Fibroblast of lung (primary cell): ENCODE measurements around the gene ANGPTL2. TPM values are rescaled to one million over a fixed set of nuclear protein-coding genes. Genes with fewer than 3 reads are reported as not detected.

ENCODE experiments used
- DNase-seq, 2 donors: peaks; one replicate each; pipeline versions ENCODE4 v3.0.0 to v3.0.0-alpha.2; 2010; ENCODE audit warnings: low read depth in 2 of 2
- H2AFZ ChIP-seq: 2 replicates; pipeline ENCODE4 v1.5.1; 2012; ENCODE audit warnings: low read length, control low read depth, inconsistent platforms
- H3K27ac ChIP-seq: 2 replicates; pipeline ENCODE4 v1.5.1; 2011; ENCODE audit warnings: low read length, control low read depth; ENCODE audit not compliant: insufficient read depth
- H3K27me3 ChIP-seq: 2 replicates; pipeline ENCODE4 v1.5.1; 2011; ENCODE audit warnings: mild to moderate bottlenecking, low read length; ENCODE audit not compliant: control insufficient read depth, insufficient read depth
- H3K36me3 ChIP-seq: 2 replicates; pipeline ENCODE4 v1.5.1; 2011; ENCODE audit warnings: low read length; ENCODE audit not compliant: control insufficient read depth, insufficient read depth
- H3K4me1 ChIP-seq: 2 replicates; pipeline ENCODE4 v1.5.1; 2011; ENCODE audit warnings: low read length; ENCODE audit not compliant: control insufficient read depth, insufficient read depth; ENCODE audit errors: extremely low read depth
- H3K4me2 ChIP-seq: 2 replicates; pipeline ENCODE4 v1.5.1; 2011; ENCODE audit warnings: low read length, control low read depth; ENCODE audit not compliant: insufficient read depth; ENCODE audit errors: extremely low read depth
- H3K4me3 ChIP-seq, 4 experiments: fragments of 200-600 bp in 1 of 4; sonication (generic) in 1 of 4; replicated peaks in 1 of 4; 2 replicates each; pipeline ENCODE4 v1.5.1; 2011 to 2016; ENCODE audit warnings: low read length in 4 of 4, low read depth in 3 of 4, mild to moderate bottlenecking in 3 of 4, control low read depth in 2 of 4, inconsistent platforms in 1 of 4, mixed read lengths in 1 of 4; ENCODE audit not compliant: insufficient read depth in 1 of 4; ENCODE audit errors: control extremely low read depth in 1 of 4
- H3K79me2 ChIP-seq: 2 replicates; pipeline ENCODE4 v1.5.1; 2012; ENCODE audit warnings: mild to moderate bottlenecking, low read length, inconsistent platforms; ENCODE audit not compliant: control insufficient read depth, insufficient read depth
- H3K9ac ChIP-seq: 2 replicates; pipeline ENCODE4 v1.5.1; 2011; ENCODE audit warnings: mild to moderate bottlenecking, low read length, control low read depth; ENCODE audit not compliant: insufficient read depth
- H3K9me3 ChIP-seq: 2 replicates; pipeline ENCODE4 v1.5.1; 2012; ENCODE audit warnings: low read depth, low read length; ENCODE audit not compliant: control insufficient read depth, insufficient read depth
- H4K20me1 ChIP-seq: 2 replicates; pipeline ENCODE4 v1.5.1; 2011; ENCODE audit warnings: low read length; ENCODE audit not compliant: control insufficient read depth, insufficient read depth; ENCODE audit errors: extremely low read depth
- CTCF ChIP-seq, 2 donors: IDR thresholded peaks in 1 of 2; conservative IDR thresholded peaks in 1 of 2; 1 replicate in 1 of 2; 2 replicates in 1 of 2; pipeline ENCODE4 v1.5.1; 2011 to 2012; ENCODE audit warnings: low read length in 2 of 2, control low read depth in 1 of 2, inconsistent platforms in 1 of 2, low read depth in 1 of 2, mild to moderate bottlenecking in 1 of 2
- EZH2 ChIP-seq: IDR thresholded peaks from 2 replicates; pipeline ENCODE4 v1.5.1; 2012; ENCODE audit warnings: low read length, control low read depth, mild to moderate bottlenecking; ENCODE audit errors: missing control alignments
- polyA plus RNA-seq, 2 donors: library from polyadenylated mRNA; depleted of rRNA in 1 of 2; stranded (reverse) in 1 of 2; unstranded in 1 of 2; fragments of >200 nt; gene quantifications; 2 replicates each; pipeline ENCODE4 v1.2.1, GENCODE V29; 2011 to 2012; ENCODE audit warnings: missing spikeins in 1 of 2
- total RNA-seq: library from RNA; depleted of rRNA; stranded (reverse); fragments of >200 nt; gene quantifications from 2 replicates; pipeline ENCODE4 v1.2.1, GENCODE V29; 2014

Gene ANGPTL2
- total and polyA plus RNA-seq, 2 donors (not counting 1 experiment from before 2014, with no cell fraction given) = 128 to 163 TPM

GRCh38 chr9:127078336-127078735 is 44.1 kb downstream of the ANGPTL2 start:
- Histone ChIP-seq H2AFZ (no peak overlapping the region), H3K79me2 (no peaks in the 10 kb centered on the region), H3K4me2 (no peak overlapping the region), H3K36me3 (no peaks in the 10 kb centered on the region), H3K9ac (no peak overlapping the region), H3K27ac (no peak overlapping the region), H3K27me3 (peaks cover 4% of the 10 kb centered on the region), H4K20me1 (no peaks in the 10 kb centered on the region), H3K4me1 (peaks cover 8% of the 10 kb centered on the region), H3K4me3 (no peak overlapping the region), H3K9me3 (no peaks in the 10 kb centered on the region)
- no peak for TF ChIP-seq EZH2
- DNase-seq = no peak

- Histone ChIP-seq H3K27me3 (peaks cover 4% of the 10 kb centered on the region), H3K9me3 (no peaks in the 10 kb centered on the region), H3K27ac (no peak overlapping the region), H3K4me3 (no peak overlapping the region), H3K4me1 (peaks cover 8% of the 10 kb centered on the region), H3K4me2 (no peak overlapping the region), H2AFZ (no peak overlapping the region), H3K9ac (no peak overlapping the region), H3K79me2 (no peaks in the 10 kb centered on the region), H3K36me3 (no peaks in the 10 kb centered on the region), H4K20me1 (no peaks in the 10 kb centered on the region)
- DNase-seq = no peak
- TF ChIP-seq EZH2 (no peak), CTCF (conservative IDR thresholded peaks at IDR 0.05 in 1 of 2, IDR thresholded peaks at IDR 0.05 in 1 of 2; ENCODE audit: low read depth in 1 of 2, low read length in 2 of 2) (no peak)
Measured at GRCh38 chr9:127077644-127077946, 44.8 kb downstream of the ANGPTL2 start.

DNA sequence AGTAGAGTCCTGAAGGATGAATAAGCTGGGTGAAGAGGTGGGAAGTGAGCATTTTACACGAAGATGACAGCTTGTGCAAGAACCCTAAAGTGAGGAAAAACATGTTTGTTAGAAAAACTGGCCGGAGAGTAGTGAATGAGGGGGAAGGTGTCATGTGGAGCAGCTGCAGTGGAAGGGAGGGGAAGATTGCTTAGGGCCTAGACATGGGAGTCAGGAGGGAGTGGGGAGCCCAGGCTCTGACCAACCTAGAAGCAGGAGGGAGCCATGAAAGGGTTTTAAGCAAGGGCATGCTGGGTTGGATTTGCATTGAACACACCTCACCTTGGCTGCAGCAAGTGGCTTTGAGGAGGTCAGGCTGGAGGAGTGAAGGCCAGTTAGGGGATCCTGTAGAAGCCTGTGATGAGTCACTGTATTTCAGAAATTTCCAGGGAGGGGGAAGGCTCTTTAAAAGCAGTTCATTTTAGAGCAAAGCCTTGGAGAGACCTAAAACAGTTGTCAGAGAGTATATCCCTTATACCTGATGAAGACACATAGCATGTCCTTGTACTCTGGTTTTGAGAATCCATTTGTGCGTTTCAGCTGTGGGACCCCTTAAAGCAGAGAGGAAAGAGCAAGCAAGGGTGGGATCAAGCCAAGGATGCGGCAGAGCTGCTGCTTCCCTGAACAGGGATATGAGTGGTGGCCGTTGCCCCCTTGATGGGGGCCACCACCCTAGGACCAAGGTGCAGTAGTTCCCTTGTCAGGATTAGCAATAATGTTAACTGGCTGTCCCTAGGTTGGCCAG is 45.4 kb downstream of the ANGPTL2 start:
- TF ChIP-seq EZH2 (no peak), CTCF (conservative IDR thresholded peaks at IDR 0.05 in 1 of 2, IDR thresholded peaks at IDR 0.05 in 1 of 2; ENCODE audit: low read depth in 1 of 2, low read length in 2 of 2) (no peak)
- H3K36me3 ChIP-seq = no peaks in the 10 kb centered on the region
- no peak overlapping the region for H3K9ac ChIP-seq
- H3K27me3 ChIP-seq = peaks cover 4% of the 10 kb centered on the region
- no peaks in the 10 kb centered on the region for H4K20me1 ChIP-seq
- H3K4me3 ChIP-seq = no peak overlapping the region
- H3K79me2 ChIP-seq = no peaks in the 10 kb centered on the region
- no peak overlapping the region for H3K27ac ChIP-seq
- peak in 1 of 2 donors; percentile 9 for DNase-seq
- H3K9me3 ChIP-seq = no peaks in the 10 kb centered on the region
- H3K4me2 ChIP-seq = no peak overlapping the region
- H3K4me1 ChIP-seq = peaks cover 8% of the 10 kb centered on the region
- no peak overlapping the region for H2AFZ ChIP-seq
